BE2C (cell line): ENCODE data around the gene FANCC.

Experiments
- DNase-seq: peaks from one replicate; pipeline ENCODE4 v3.0.0-alpha.2; 2020
- H3K27me3 ChIP-seq: fragments of 250-450 bp; sonication (Bioruptor Pico); 2 replicates; pipeline ENCODE4 v1.5.1; 2020; ENCODE audit warnings: mild to moderate bottlenecking
- H3K36me3 ChIP-seq: fragments of 250-450 bp; sonication (Bioruptor Pico); 2 replicates; pipeline ENCODE4 v1.5.1; 2020; ENCODE audit warnings: mild to moderate bottlenecking
- H3K4me1 ChIP-seq: fragments of 250-450 bp; sonication (Bioruptor Pico); 2 replicates; pipeline ENCODE4 v1.5.1; 2020
- H3K4me3 ChIP-seq: 2 replicates; pipeline ENCODE4 v1.5.1; 2011; ENCODE audit warnings: low read depth, low read length
- H3K9me3 ChIP-seq: fragments of 250-450 bp; sonication (Bioruptor Pico); 2 replicates; pipeline ENCODE4 v1.5.1; 2020
- CTCF ChIP-seq: IDR thresholded peaks from 2 replicates; pipeline ENCODE4 v1.5.1; 2012; ENCODE audit warnings: mild to moderate bottlenecking, low read depth, low read length

FANCC gene

GRCh38 chr9:95126739-95127138 lies 190.8 kb downstream of the FANCC start:
- TF ChIP-seq CTCF, result no peak
- H3K4me3 ChIP-seq, result no peak overlapping the region
- DNase-seq, result no peak
- no peaks in the 10 kb centered on the region; the same call in 1 of the 2 replicates for H3K36me3 ChIP-seq
- no peaks in the 10 kb centered on the region for H3K9me3 ChIP-seq
- H3K27me3 ChIP-seq, result no peaks in the 10 kb centered on the region
- peaks cover 23% of the 10 kb centered on the region for H3K4me1 ChIP-seq

GRCh38 chr9:95125652-95126051 lies 191.9 kb downstream of the FANCC start:
- TF ChIP-seq CTCF, result no peak
- Histone ChIP-seq H3K4me1 (peaks cover 21% of the 10 kb centered on the region), H3K9me3 (no peaks in the 10 kb centered on the region), H3K27me3 (no peaks in the 10 kb centered on the region), H3K36me3 (no peaks in the 10 kb centered on the region; the same call in 1 of the 2 replicates), H3K4me3 (no peak overlapping the region)
- DNase-seq, result no peak

GRCh38 chr9:95124582-95125367 lies 192.7 kb downstream of the FANCC start:
- H3K9me3 ChIP-seq, result no peaks in the 10 kb centered on the region
- no peaks in the 10 kb centered on the region; the same call in 1 of the 2 replicates for H3K36me3 ChIP-seq
- peak; percentile 81 for TF ChIP-seq CTCF
- no peaks in the 10 kb centered on the region for H3K27me3 ChIP-seq
- H3K4me3 ChIP-seq, result no peak overlapping the region
- H3K4me1 ChIP-seq, result peaks cover 18% of the 10 kb centered on the region
- DNase-seq, result peak; percentile 63

GRCh38 chr9:95120781-95121370 lies 196.6 kb downstream of the FANCC start:
- Histone ChIP-seq H3K27me3 (no peaks in the 10 kb centered on the region), H3K4me1 (peaks cover 14% of the 10 kb centered on the region), H3K4me3 (no peak overlapping the region), H3K9me3 (no peaks in the 10 kb centered on the region), H3K36me3 (no peaks in the 10 kb centered on the region; the same call in 1 of the 2 replicates)
- no peak for TF ChIP-seq CTCF
- DNase-seq, result no peak

- no peak for DNase-seq
- Histone ChIP-seq H3K36me3 (peaks cover 6% of the 10 kb centered on the region), H3K27me3 (no peaks in the 10 kb centered on the region), H3K4me3 (no peak overlapping the region), H3K9me3 (no peaks in the 10 kb centered on the region), H3K4me1 (peaks cover 8% of the 10 kb centered on the region; the same call in 1 of the 2 replicates)
- TF ChIP-seq CTCF, result no peak
Measured at GRCh38 chr9:95118596-95118995, 198.9 kb downstream of the FANCC start.

GRCh38 chr9:95116808-95117204 lies 200.7 kb downstream of the FANCC start:
- TF ChIP-seq CTCF, result no peak
- peaks cover 8% of the 10 kb centered on the region; the same call in 1 of the 2 replicates for H3K4me1 ChIP-seq
- peaks cover 17% of the 10 kb centered on the region for H3K36me3 ChIP-seq
- no peaks in the 10 kb centered on the region for H3K9me3 ChIP-seq
- H3K4me3 ChIP-seq, result no peak overlapping the region
- no peak for DNase-seq
- H3K27me3 ChIP-seq, result no peaks in the 10 kb centered on the region
